Central memory CD4-positive, alpha-beta T cell (primary cell): ENCODE measurements around the gene STXBP4.
A peak's percentile ranks its signal among the peaks of the same experiment; 100 is the strongest.
"Not testable (repeated sequence)": the region's sequence is repeated elsewhere in the genome, so short reads cannot be mapped to it uniquely, and the experiment has no call there.

ENCODE experiments used
- DNase-seq: peaks from one replicate; pipeline ENCODE4 v3.0.0; 2022

STXBP4 gene

GRCh38 chr17:55057184-55057583 is 88.6 kb downstream of the STXBP4 start:
- no peak for DNase-seq

- no peak for DNase-seq
Observed at GRCh38 chr17:55059724-55060123, 91.2 kb downstream of the STXBP4 start.

GRCh38 chr17:55062921-55063320 is 94.4 kb downstream of the STXBP4 start:
- no peak for DNase-seq

GRCh38 chr17:55063885-55064874 is 95.6 kb downstream of the STXBP4 start:
- DNase-seq: peak; percentile 15

DNA sequence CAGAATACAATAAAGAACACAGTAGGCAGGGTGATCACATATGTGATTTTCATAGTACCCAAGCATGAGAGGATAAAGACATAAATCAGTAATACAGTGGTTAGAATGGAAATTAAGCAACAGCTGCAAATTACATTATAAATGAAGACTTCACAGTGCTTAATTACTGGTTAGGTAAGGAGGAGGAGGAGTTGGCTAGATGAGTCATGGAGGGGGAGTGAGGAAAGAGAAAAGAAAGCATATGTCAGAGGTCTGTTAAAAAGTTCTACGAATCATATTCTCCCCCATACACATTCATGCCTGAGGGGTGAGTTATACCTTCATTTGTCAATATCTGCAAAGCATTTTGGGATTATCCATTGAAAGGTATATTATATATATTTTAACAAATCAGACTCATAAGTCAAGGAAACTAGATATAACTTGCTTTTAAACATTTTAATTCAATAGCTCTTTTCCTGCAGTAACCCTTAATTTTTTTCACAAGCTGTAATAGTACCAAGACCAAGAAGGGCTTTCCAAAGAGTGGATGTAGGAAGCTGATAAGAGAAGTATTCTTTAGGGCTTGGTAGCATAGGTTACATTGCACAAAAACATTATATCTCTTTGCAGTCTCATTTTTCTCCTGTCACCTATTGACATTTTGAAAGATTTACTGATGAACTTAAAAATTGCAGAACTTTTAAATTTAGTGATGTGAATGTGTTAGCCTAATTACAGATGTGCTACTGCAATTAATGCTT is 99.3 kb downstream of the STXBP4 start:
- no peak for DNase-seq

DNA sequence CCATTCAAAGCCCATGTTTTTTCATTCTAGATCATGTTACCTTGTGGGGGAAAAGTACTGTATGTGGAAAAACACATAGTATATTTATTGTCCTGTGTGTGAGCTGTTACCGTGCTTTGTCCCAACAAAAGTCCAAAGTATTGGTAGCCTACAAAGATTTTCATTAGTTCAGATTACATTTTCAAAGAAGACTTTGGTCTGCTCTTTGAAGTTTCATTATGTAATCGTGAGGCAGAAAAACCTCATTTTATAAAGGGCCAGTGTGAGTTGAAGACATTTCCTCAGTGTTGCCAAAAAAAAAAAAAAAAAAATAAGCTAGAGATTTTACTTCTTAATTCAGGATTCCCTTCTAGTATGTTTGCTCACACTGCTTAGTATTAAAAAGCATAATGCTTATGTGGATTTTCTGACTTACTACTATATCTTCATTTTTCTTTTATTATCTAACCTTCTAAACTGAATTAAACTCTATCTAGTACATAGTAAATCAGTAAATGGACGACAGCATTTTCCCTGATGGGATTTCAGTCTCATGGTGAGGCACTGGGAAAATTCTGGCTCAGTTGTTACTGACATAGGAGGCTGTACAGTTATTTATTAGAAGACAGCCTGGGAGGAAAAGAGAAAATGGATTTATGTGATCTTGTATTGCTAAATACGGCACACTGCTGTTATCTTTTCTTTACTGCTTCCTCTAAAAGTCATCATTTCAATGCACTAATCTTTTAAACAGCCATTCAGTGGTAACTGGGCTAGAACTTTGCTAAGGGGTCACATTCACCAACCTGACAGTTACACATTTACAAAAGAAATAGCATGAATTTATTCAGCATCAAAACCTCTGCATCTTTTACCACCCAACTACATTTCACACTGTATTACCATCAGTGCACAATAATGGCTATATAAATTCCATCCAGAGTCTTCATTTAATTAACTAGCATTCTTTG is 100.6 kb downstream of the STXBP4 start:
- no peak for DNase-seq

GRCh38 chr17:55069983-55070529 is 101.5 kb downstream of the STXBP4 start:
- no peak for DNase-seq

- DNase-seq: peak; percentile 72
Observed at GRCh38 chr17:55072898-55073297, 104.3 kb downstream of the STXBP4 start.

- not testable (repeated sequence) for DNase-seq
Observed at GRCh38 chr17:55073467-55073866, 104.9 kb downstream of the STXBP4 start.

DNA sequence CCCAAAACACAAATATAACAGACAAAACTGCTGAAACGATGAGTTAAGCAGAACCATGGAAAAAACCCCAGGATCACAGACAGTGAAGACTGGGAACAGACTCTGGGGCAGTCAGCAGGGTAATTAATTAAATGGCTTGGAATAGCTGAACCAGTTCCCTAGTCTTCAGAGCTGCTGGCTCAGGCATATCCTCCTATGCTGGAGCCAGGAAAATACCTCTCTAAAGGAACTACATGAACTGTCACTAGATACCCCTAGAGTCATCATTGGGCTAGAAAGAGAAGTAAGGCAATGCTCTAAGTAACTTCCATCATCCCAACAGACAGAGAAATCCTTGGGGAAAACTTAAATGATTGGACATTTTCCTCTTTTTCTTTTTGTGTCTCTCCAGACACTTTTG is 113.0 kb downstream of the STXBP4 start:
- no peak for DNase-seq

DNA sequence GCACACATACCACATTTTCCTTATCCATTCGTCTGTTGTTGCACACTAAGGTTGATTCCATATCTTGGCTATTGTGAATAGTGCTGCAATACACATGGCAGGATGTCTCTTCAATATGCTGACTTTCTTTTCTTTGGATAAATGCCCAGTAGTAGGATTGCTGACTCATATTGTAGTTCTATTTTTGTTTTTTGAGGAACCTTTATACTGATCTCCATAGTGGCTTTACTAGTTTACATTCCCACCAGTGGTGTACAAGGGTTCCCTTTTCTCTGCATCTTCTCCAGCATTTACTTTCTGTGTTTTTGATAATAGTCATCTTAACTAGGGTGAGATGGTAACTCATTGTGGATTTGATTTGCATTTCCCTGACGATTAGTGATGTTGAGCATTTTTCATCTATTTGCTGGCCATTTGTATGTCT is 118.1 kb downstream of the STXBP4 start:
- DNase-seq: no peak

DNA sequence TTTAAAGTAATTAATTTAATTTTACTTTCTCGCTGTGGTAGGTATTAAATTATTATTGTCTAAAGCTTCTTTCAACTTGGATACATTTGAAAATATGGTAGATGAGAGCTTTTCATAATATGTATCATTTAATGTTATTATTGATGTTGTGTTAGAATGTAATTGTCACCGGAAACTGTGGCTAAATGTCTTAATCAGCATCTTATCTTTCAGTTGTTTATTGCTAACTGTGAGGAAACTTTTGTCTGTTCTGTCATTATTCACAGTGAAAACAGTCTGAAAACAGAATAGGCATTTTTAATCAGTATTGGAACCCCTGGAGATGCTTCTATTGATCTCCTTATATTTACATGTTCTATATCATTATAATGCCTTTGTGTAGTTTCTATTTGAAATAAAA is 120.7 kb downstream of the STXBP4 start:
- no peak for DNase-seq

- peak; percentile 53 for DNase-seq
Observed at GRCh38 chr17:55090079-55090492, 121.5 kb downstream of the STXBP4 start.

- no peak for DNase-seq
Observed at GRCh38 chr17:55093353-55093752, 124.8 kb downstream of the STXBP4 start.

DNA sequence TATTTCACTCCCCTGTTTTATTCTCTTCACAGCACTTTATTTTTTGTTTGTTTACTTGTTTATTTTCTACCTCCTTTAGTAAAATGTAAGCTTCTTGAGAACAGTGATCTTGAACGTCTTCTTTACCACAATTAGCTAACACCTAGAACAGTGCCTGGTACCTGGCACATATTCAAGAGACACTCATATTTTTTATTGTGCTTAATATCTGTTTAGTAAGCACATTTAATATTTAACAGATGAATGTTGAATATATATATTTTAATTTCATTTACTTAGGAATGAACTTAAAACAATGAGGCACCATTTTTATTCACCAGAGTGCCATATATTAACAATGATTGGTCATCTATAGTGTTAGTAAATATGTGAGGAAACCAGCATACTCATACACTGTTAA is 130.2 kb downstream of the STXBP4 start:
- DNase-seq: no peak

DNA sequence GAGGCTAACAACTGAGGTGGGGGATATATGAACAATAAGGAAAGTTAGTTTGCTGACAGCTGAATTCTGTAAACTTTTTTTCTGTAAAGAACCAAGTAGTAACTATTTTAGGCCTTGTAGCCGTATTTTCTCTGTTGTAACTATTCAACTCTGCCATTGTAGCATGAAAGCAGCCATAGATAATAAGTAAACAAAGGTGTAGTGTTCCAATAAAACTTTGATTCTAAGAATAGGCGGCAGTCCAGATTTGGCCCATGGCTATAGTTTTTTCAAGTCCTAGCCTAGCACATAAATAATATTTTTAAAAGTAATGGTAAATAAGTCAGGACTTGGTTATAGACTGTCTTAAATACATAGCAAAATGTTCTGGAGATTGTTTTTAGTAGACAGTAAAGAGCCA is 142.0 kb downstream of the STXBP4 start:
- DNase-seq: no peak

GRCh38 chr17:55114283-55114682 is 145.7 kb downstream of the STXBP4 start:
- no peak for DNase-seq

GRCh38 chr17:55116440-55116914 is 147.9 kb downstream of the STXBP4 start:
- DNase-seq: peak; percentile 8

GRCh38 chr17:55117164-55117563 is 148.6 kb downstream of the STXBP4 start:
- DNase-seq: no peak

DNA sequence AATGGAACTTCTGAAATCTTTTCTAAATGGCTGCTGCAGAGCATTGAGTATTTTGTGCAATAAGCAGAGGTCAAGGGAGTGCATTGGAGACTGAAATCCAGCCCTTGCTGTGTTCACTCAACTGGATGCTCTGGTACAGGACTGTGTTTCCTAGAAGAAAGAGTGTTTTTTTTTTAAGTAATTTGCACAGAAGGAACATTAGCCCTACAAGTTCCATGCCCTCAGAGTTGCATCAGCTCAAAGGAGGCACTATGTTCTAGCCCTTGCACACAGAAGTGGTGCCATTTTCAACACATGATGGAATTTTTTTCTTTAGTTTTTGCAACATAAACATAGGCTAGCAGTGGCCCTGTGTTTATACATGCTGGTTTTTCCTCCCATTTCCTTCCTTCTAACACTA is 152.1 kb downstream of the STXBP4 start:
- no peak for DNase-seq

DNA sequence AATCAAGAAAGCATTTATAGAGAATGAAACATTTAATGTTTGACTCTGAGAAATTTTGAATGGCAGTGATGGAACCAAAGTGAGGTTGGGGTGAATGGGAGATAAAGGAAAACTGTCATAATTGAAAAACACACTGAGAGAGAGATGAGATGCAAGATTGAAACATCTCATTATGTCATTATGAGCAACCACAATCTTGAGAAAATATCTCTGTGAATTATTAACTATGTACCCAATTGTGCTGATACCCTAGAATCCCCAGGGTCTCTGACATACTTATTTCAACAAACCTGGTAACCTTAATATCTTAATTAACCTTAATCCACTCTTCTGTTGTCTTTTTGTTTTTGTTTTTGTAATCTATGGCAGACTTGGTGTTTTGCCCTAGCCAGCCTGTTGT is 152.7 kb downstream of the STXBP4 start:
- no peak for DNase-seq

GRCh38 chr17:55122114-55122513 is 153.5 kb downstream of the STXBP4 start:
- DNase-seq: no peak
